Thoracic aorta (tissue), 2 donors: ENCODE measurements around the gene DNAJB2. TPM values are rescaled to one million over a fixed set of nuclear protein-coding genes. Genes with fewer than 3 reads are reported as not detected.
"Not testable (repeated sequence)": the region's sequence is repeated elsewhere in the genome, so short reads cannot be mapped to it uniquely, and the experiment has no call there.

Experiments
- ATAC-seq: fragments of 150-250 bp; one replicate; pipeline ENCODE4 v1.8.0; 2017; ENCODE audit warnings: low read depth; ENCODE audit not compliant: insufficient number of reproducible peaks, low FRiP score
- DNase-seq: peaks from one replicate; pipeline ENCODE4 v3.0.0-alpha.2; 2020; ENCODE audit warnings: low spot score
- H3K27ac ChIP-seq, 2 donors: fragments of 200-600 bp; sonication (generic); 1 replicate in 1 of 2; 2 replicates in 1 of 2; pipeline ENCODE4 v1.5.1; 2016; ENCODE audit warnings: mild to moderate bottlenecking in 2 of 2, moderate library complexity in 2 of 2
- H3K27me3 ChIP-seq: fragments of 200-600 bp; sonication (generic); replicated peaks from 2 replicates; pipeline ENCODE4 v1.6.0; 2016; ENCODE audit warnings: mild to moderate bottlenecking; ENCODE audit not compliant: insufficient read depth
- H3K36me3 ChIP-seq: fragments of 200-600 bp; sonication (generic); one replicate; pipeline ENCODE4 v1.5.1; 2016
- H3K4me1 ChIP-seq, 2 donors: fragments of 200-600 bp; sonication (generic); 1 replicate in 1 of 2; 2 replicates in 1 of 2; pipeline versions ENCODE4 v1.5.1 to v1.6.0; 2016; ENCODE audit warnings: low read depth in 2 of 2, mild to moderate bottlenecking in 1 of 2; ENCODE audit not compliant: control insufficient read depth in 1 of 2
- H3K4me3 ChIP-seq: fragments of 200-600 bp; sonication (generic); 2 replicates; pipeline ENCODE4 v1.5.1; 2016; ENCODE audit warnings: mild to moderate bottlenecking
- H3K9me3 ChIP-seq: fragments of 200-600 bp; sonication (generic); 2 replicates; pipeline ENCODE4 v1.5.1; 2016
- total RNA-seq, 2 donors: library from RNA; depleted of rRNA; stranded (reverse); fragments of >200 nt; gene quantifications; one replicate each; pipeline versions ENCODE4 v1.1.0 to v1.2.3, GENCODE V29; 2016
- TF ChIP-seq, protein P1 (sequence below): fragments of 200-600 bp; sonication (generic); IDR thresholded peaks from one replicate; pipeline ENCODE4 v1.5.1; 2019; ENCODE audit warnings: antibody characterized with exemption

Gene DNAJB2
- total RNA-seq, 2 donors from 2014 or later, result 56.9 to 61.2 TPM

DNA sequence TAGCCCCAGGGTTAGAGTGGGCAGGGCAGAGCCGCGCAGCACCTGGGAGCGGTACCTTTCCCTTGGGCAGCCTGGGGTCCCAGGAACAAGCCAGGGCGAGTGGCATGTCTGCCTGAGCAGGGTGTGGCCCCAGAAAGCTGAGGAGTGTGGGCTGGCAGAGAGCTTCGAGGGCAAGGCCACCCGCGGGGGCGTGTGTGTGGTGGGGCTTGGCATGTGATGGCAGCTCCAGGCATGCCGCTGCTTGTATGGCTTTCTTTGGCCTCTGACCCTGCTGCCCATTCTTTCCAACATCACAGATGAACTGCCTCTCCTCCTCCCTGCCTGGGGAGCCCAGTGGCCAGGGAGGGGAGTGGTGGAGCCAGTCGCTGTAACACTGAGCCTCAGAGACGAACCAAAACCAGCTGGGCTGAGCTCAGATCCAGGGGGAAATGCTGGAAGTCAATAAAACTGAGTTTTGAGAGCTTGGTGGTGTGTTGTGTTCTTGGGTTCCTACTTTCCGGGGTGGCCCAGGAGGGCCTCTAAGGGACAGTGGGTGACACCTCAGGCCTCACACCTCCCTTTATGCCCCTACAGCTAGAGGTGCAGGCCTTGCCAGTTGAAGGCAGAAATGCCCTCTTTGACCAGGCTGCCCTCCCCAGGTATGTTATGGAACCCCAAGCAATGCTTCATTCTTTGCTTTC lies 7.4 kb downstream of the DNAJB2 start:
- peaks cover 31% of the 10 kb centered on the region for H3K36me3 ChIP-seq
- no peaks in the 10 kb centered on the region for H3K9me3 ChIP-seq
- no peaks in the 10 kb centered on the region for H3K27me3 ChIP-seq
- H3K4me3 ChIP-seq, result no peak overlapping the region
- H3K27ac ChIP-seq, result no peak overlapping the region
- H3K4me1 ChIP-seq, result peaks cover 5 to 15% of the 10 kb centered on the region in 2 donors
- TF ChIP-seq, protein P1, sequence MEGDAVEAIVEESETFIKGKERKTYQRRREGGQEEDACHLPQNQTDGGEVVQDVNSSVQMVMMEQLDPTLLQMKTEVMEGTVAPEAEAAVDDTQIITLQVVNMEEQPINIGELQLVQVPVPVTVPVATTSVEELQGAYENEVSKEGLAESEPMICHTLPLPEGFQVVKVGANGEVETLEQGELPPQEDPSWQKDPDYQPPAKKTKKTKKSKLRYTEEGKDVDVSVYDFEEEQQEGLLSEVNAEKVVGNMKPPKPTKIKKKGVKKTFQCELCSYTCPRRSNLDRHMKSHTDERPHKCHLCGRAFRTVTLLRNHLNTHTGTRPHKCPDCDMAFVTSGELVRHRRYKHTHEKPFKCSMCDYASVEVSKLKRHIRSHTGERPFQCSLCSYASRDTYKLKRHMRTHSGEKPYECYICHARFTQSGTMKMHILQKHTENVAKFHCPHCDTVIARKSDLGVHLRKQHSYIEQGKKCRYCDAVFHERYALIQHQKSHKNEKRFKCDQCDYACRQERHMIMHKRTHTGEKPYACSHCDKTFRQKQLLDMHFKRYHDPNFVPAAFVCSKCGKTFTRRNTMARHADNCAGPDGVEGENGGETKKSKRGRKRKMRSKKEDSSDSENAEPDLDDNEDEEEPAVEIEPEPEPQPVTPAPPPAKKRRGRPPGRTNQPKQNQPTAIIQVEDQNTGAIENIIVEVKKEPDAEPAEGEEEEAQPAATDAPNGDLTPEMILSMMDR, result no peak
- ATAC-seq (no peak), DNase-seq (no peak)

DNA sequence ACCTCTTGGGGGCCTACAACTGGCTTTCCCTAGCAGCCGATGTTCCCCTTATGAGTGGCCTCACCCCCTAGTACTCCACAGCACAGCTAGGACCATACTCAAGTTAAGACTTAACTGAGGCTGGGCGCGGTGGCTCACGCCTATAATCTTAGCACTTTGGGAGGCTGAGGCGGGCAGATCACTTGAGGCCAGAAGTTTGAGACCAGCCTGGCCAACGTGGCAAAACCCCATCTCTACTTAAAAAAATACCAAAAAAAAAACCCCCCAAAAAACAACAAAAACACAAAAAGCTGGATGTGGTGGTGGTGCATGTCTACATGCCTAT lies 7.9 kb downstream of the DNAJB2 start:
- not testable (repeated sequence) for DNase-seq, H3K9me3 ChIP-seq, H3K27me3 ChIP-seq, ATAC-seq, H3K4me3 ChIP-seq, H3K27ac ChIP-seq
- H3K36me3 ChIP-seq, result peaks cover 26% of the 10 kb centered on the region
- peaks cover 5 to 15% of the 10 kb centered on the region in 2 donors for H3K4me1 ChIP-seq

DNA sequence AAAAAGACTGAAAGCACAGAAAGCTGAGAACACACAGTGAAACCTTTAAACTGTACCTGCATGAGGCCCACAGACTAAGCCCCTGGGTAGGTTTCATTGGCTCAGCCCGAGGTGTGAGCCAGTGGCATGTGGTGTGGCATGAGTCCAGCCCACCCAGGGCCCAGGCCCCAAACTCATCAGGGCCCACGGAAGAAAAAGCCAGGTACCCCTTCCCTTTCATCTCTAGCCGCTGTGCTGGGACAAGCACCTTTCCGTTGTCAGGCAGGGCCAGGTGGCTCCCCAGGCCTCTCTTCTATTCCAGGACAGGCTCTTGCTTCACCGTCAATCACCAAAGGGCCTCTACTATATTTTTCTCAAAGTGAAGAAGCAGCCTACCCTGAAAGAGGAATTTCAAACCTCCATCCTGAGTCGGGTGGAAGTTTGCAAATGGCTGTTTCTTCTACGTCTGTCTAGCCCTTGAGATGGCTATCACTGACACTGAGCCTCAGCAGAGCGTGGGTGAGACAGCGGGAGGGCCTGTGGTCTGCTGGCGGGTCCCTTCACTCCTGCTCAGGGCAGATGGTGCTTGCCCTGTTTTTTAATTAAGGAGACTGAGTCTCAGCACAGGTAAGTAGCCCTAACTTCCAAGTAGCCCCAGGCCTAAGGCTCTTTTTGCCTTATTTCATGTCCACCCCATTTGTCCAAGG lies 8.6 kb downstream of the DNAJB2 start:
- H3K9me3 ChIP-seq, result no peaks in the 10 kb centered on the region
- peaks cover 21% of the 10 kb centered on the region for H3K36me3 ChIP-seq
- H3K27me3 ChIP-seq, result no peaks in the 10 kb centered on the region
- DNase-seq (no peak), ATAC-seq (no peak)
- TF ChIP-seq, protein P1, result no peak
- H3K4me3 ChIP-seq, result no peak overlapping the region
- H3K27ac ChIP-seq, result no peak overlapping the region
- H3K4me1 ChIP-seq, result peaks cover 5 to 15% of the 10 kb centered on the region in 2 donors

DNA sequence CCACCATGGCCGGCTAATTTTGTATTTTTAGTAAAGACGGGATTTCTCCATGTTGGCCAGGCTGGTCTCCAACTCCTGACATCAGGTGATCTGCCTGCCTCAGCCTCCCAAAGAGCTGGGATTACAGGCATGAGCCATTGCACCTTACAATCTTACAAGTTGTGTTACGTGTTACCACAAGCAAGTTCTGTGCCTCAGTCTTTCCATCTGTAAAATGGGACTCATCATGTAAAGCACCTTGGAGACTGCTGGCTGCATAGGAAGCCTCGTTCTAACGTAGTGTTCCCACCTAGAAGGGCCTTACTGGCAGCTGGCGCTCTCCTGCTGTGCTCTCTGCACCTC lies 10.0 kb downstream of the DNAJB2 start:
- Histone ChIP-seq H3K27ac (peak overlapping the region; percentile 81 to 82), H3K36me3 (peaks cover 9% of the 10 kb centered on the region), H3K27me3 (no peaks in the 10 kb centered on the region), H3K4me3 (no peak overlapping the region), H3K9me3 (no peaks in the 10 kb centered on the region), H3K4me1 (peaks cover 6 to 19% of the 10 kb centered on the region in 2 donors)
- ATAC-seq (no peak), DNase-seq (no peak)
- TF ChIP-seq, protein P1, result no peak

DNA sequence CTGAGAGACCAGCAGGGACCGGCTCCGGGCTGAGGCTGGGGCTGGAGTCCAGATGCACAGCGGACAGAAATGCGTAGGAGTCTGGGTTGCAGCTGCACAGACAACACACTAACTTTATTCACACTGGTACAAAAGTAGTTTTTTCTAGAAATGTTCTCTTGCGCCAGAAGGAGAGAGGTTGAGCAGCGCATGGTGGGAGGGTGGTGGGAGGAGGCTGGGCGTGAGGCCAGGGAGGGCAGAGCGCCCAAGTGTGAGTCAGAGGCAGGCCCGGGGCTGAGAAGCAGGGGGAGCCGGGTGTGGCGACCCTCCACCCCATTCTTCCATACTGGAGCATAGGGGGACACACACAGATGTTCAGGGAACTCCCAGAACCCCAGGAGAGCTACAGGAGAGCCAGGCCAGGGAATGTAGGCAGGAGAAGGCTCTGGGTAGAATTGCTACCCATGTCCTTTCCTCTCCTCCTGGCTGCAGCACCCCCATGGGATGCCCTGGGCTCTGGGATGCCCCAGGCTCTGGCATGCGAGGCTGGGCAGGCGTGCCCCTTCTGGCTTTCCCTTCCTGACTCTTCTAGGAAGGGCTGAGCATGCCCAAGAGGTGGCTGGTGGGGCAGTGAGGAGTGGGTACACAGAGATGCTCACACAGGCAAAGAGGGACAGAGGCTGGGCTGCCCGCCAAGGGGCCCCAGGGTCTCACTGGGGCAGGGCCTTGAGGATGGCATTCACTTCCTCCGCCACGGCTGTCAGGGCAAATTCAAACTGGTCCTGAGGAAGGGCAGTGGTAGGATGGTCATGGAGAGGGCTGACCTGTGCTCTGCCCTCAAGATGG lies 10.6 kb downstream of the DNAJB2 start:
- no peaks in the 10 kb centered on the region for H3K9me3 ChIP-seq
- no peaks in the 10 kb centered on the region for H3K27me3 ChIP-seq
- ATAC-seq (peak; percentile 58), DNase-seq (peak; percentile 49)
- peak overlapping the region; percentile 81 to 82 for H3K27ac ChIP-seq
- TF ChIP-seq, protein P1, result no peak
- H3K4me1 ChIP-seq, result peaks cover 8 to 23% of the 10 kb centered on the region in 2 donors
- peaks cover 3% of the 10 kb centered on the region for H3K36me3 ChIP-seq
- H3K4me3 ChIP-seq, result no peak overlapping the region
